LNCAP (cell line): ENCODE data around the gene TRDN.

Experiments
- TF ChIP-seq, protein P1 (sequence below): fragments of 450-650 bp; IDR thresholded peaks from 2 replicates; pipeline ENCODE4 v1.5.1; 2017; ENCODE audit warnings: mild to moderate bottlenecking

Gene TRDN

DNA sequence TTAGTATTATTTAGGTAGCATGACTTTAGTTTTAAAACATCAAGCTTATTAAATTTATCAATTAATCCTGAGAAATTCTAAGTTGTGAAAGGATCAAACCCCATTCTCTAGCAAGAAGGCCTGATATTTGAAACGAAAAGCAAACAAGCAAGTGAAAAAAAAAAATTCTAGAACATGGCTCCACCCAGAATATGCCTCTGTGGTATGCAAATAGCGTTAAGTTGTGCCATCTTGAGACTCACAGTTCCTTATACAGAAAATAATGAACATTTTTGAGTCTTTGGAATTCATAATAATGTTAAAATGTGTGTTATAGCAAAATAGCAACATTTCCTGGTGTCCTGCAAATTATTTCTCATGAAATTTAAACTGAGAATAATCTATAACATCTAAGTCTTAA lies 42.0 kb downstream of the TRDN start:
- TF ChIP-seq, protein P1, sequence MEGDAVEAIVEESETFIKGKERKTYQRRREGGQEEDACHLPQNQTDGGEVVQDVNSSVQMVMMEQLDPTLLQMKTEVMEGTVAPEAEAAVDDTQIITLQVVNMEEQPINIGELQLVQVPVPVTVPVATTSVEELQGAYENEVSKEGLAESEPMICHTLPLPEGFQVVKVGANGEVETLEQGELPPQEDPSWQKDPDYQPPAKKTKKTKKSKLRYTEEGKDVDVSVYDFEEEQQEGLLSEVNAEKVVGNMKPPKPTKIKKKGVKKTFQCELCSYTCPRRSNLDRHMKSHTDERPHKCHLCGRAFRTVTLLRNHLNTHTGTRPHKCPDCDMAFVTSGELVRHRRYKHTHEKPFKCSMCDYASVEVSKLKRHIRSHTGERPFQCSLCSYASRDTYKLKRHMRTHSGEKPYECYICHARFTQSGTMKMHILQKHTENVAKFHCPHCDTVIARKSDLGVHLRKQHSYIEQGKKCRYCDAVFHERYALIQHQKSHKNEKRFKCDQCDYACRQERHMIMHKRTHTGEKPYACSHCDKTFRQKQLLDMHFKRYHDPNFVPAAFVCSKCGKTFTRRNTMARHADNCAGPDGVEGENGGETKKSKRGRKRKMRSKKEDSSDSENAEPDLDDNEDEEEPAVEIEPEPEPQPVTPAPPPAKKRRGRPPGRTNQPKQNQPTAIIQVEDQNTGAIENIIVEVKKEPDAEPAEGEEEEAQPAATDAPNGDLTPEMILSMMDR: no peak

DNA sequence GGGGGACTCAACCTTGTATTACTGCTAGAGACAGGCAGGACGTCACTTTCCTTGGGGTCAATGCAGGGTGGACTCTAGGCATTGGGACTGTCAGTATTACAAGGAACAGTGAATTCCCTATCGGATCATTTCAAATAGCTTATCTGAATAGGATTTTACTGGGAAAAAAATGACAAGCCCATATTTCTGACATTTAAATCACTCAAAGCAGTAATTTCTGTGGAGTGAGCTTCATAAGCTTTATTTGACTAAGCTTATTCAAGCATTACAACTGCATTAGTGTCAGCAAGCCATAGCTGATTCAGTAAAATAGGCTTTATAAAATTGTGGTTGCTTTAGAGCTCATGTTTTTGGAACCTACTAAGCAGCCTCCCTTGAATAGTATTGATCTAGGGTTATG lies 44.3 kb downstream of the TRDN start:
- TF ChIP-seq, protein P1: no peak

DNA sequence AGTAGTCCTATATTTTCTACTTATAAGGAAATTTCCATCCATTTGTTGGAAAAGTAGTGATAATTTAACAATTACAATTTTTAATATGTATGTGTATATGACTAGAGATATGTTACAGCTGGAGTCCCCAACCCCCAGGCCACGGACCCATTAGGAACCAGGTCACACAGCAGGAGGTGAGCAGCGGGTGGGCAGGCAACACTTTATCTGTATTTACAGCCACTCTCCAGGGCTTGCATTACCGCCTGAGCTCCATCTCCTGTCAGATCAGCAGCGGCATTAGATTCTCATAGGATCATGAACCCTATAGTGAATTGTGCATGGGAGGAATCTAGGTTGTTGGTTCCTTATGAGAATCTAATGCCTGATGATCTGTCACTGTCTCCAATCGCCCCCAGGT lies 46.8 kb downstream of the TRDN start:
- TF ChIP-seq, protein P1: no peak

DNA sequence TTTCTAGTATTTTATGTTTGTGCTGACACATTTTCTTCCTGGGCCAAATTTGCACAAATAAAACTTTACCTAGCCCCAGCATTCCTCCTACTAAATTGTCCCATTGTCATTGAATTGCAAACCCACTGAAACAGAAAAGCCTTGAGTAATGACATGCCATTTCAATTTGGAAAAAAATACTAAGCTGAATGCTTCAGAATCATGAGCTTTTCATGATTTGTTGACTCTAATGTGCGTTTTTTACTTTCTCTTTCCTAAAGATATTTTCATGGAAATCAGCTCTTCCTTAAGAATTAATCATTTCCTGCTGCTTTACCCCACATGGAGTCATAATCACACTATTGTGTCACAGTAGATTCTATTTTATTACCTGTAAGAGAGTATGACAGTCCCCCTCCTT lies 47.4 kb downstream of the TRDN start:
- TF ChIP-seq, protein P1: no peak

DNA sequence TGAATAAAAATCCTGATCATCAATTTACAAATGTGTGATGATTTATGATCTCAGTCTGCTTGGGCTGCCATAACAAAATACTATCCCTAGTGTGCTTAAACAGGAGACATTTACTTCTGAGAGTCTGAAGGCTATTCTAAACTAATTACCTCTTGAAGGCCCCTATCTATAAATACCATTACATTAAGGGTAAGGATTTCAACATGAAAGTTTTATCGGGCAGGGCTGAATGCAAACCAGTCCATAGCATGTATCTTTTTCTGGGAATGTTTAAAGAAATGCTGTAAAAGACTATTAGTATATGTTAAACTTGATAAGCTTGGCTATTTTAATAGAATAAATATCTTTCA lies 48.2 kb downstream of the TRDN start:
- TF ChIP-seq, protein P1: no peak

DNA sequence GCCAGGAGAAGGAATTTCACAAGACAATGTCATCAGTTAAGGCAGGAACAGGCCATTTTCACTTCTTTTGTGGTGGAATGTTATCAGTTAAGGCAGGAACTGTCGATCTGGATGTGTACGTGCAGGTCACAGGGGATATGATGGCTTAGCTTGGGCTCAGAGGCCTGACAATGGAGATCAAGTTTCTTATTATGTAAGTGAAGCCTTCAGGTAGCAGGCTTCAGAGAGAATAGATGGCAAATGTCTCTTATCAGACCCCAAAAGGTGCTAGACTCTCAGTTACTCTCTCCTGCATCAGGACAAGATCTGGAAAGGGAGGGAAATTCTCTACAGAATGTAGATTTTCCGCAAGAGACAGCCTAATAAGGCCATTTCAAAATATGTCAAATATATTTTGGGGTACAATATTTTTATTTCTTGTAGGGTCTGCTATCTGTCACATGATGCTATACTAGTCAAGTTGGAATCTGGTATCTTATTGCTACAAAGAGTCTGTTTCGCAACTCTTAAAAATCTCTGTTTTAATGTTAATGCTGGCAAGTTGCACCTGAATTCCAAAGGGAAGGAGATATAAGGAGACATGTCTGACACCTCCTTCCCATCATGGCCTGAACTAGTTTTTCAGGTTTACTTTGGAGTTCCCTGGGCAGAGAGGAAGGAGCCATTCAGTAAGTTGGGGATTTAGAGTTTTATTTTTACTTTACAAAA lies 48.8 kb downstream of the TRDN start:
- TF ChIP-seq, protein P1: no peak

DNA sequence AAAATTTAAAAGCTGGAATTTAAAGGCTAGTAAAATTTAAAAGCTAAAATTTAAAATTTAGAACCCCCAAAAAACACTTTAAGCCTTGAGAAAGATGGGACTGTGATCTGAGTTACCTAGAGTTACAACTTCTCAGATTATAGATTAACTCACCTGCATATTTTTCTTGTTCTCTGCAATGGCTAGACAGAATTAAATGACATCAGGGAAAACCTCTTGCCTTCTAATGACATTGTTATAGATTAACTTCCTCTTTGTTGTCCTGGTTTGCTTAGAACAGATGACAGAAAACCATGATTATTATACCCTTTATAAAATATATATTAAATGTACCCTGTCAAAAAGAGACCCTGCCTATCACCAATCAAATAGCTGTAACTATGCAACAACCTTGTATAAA lies 56.4 kb downstream of the TRDN start:
- TF ChIP-seq, protein P1: no peak

DNA sequence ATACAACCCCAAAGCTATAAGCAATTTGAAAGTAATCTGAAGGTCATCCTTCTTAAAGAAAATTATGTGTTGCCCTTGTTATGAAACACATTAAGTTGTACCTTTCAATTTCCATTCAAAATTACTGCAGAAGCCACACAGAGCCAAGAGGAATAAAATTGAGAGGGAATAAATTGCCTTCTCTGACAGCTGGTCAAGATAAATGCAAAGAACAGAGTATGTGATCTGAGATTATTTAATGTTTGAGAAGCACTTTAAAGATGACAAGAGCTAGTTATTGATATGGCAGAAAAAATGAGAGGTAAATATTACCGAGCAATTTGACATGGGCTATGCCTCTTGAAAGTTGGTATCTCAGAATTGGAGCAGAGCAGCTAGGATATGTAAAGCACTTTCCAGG lies 61.6 kb downstream of the TRDN start:
- TF ChIP-seq, protein P1: no peak
